SKM-1 treated with dmso at 0.1 percent for 144 hours (cell line): ENCODE measurements around the gene MRPS16.
"Not testable (repeated sequence)": the region's sequence is repeated elsewhere in the genome, so short reads cannot be mapped to it uniquely, and the experiment has no call there.

ENCODE experiments used
- DNase-seq: peaks from one replicate; lab custom pipeline; 2025; ENCODE audit not compliant: unreplicated experiment; lab: John Stamatoyannopoulos, UW

The MRPS16 gene

DNA sequence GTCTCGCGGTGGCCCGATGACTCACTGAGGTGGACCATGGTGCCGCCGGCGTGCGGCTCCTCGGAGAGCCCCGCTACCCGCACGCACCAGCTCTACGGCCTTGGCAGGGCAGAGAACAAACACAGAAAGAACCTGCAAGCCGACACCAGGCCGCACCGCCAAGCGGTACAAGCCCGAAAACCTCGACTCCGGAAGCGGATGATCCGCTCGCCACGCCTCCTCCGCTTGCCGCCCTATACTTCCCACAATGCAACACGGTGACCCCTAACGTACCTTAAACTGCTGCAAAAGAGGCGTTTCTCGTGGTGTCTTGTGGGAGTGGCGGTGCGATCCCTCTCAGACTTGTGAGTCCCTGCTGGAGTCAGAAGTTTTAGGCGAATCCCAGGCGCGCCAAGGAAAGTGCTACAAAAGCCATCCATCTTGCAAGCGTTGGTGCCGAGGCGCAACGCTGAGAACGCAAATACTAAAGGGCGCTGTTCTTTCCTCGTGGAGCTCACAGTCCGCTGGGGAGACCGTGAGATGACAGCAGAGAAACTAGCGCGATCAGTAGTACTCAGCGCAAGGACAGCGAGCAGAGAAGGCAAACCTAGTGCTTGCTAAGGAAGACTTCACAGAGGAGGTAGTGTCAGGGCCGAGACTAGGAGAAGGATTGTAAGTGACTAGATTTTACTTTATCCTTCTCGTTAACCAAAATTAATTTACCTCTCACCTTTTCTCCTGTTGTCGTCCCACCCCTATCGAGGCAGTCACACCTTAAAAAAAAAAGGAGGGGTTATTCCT is at the start of gene MRPS16:
TSS of gene MRPS16 (minus strand) at position 200 of the 780 bp plus-strand sequence. CDS start at position 38, 162 bp downstream.
- peak; percentile 94 for DNase-seq

- DNase-seq: no peak
Measured at GRCh38 chr10:73296946-73297345, 44.5 kb upstream of the MRPS16 start.

DNA sequence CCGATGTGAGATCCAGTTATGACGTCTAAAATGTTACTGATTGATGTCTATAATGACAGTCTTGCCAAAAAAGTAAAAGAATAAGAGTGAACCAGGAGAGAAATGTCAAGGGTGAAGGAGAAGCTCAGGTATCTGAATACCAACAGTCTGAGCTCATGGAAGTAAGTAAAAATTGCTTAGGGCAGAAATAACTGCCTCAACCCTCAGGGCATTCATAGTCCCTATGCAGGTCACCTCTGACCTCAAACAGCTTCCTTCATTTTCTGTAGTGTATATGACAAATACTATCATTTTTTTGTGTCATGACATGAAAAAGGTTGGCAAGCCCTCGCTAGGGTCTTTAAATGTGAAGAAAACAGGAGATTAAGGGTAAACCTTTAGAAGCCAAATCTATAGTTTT is 41.0 kb upstream of the MRPS16 start:
- no peak for DNase-seq

- no peak for DNase-seq
Measured at GRCh38 chr10:73289958-73290357, 37.5 kb upstream of the MRPS16 start.

GRCh38 chr10:73287441-73287840 is 35.0 kb upstream of the MRPS16 start:
- peak; percentile 23 for DNase-seq

GRCh38 chr10:73281097-73281496 is 28.7 kb upstream of the MRPS16 start:
- DNase-seq: no peak

- no peak for DNase-seq
Measured at GRCh38 chr10:73264423-73264822, 12.0 kb upstream of the MRPS16 start.

DNA sequence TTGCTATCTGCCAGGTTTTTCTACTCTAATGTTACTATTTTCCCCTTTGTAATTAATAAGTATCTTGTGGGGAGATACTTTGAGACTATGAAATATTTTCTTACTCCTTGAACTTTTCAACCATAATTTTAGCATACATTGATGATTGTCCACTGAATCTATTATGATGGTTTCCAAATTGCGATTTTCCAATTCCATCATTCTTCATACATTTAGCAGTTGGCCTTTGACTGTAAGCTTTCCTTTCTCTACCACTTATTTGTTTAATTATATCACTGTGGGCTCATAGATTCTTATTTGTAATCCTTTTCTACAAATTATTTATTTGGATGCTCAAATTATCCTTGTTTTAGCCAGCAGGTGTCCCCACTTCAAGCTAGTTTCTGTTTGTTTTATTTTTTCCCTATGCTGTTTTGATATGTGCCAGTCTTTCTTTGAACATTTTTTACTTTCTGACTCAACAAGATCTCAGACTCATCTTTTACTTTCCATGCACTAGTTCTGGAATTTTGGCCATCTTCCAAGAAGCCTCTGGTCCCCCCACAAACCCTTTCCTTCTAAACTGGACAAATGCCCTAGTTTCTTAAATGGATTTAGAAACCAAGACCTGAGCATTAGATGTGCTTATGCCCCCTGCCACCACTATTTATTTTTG is 11.4 kb upstream of the MRPS16 start:
- DNase-seq: no peak

- no peak for DNase-seq
Measured at GRCh38 chr10:73262880-73263555, 10.6 kb upstream of the MRPS16 start.

DNA sequence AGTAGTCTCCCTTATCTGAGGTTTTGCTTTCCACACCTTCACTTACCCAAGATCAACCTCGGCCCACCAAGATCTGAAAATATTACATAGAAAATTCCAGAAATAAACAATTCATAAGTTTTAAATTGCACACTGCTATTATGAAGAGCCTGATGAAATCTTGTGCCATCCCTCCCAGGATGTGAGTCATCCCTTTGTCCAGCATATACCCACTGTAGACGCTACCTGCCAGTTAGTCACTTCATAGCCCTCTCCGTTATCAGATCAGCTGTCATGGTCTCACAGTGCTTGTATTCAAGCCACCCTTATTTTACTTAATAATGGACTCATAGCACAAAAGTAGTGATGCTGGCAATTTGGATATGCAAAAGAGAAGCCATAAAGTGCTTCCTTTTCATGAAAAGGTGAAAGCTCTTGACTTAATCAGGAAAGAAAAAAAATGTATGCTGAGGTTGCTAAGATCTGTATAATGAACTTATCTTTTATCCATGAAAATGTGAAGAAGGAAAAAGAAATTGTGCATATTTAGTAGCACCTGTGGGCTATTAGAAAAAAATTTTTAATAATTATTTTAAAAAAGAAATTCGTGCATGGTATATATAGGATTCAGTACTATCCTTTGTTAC is 9.8 kb upstream of the MRPS16 start:
- DNase-seq: no peak

DNA sequence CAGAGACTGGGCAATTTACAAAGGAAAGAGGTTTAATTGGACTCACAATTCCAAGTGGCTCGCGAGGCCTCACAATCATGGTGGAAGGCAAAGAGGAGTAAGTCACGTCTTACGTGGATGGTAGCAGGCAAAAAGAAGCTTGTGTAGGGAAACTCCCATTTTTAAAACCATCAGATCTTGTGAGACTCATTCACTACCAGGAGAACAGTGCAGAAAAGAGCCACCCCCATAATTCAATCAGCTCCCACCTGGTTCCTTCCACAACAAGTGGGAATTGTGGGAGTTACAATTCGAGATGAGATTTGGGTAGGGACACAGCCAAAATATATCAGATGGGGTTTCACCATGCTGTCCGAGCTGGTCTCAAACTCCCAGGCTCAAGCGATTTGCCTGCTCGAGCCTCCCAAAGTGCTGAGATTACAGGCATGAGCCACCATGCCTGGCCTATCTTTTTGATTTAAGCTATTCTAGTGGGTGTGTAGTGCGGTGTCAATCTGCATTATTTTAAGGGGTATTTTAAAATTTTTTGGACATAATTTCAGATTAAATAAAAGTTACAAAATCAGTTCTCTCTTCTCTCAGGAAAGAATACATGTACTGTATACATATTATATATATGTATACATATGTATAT is 9.0 kb upstream of the MRPS16 start:
- DNase-seq: no peak

DNA sequence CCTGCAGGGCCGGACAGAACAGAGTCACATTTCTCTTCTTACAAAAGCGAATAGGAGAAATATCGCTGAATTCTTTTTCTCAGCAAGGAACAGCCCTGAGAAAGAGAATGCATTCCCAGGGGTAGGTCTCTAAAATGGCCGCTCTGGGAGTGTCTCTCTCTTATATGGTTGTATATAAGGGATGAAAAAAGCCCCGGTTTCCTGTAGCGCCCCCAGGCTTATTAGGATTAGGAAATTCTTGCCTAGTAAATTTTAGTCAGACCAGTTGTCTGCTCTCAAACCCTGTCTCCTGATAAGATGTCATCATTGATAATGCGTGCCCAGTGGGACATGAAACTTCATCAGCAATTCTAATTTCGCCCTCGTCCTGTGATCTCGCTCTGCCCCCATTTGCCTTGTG is 6.2 kb upstream of the MRPS16 start:
- DNase-seq: not testable (repeated sequence)

- DNase-seq: peak; percentile 14
Measured at GRCh38 chr10:73253225-73253555, 746 bp upstream of the MRPS16 start.

DNA sequence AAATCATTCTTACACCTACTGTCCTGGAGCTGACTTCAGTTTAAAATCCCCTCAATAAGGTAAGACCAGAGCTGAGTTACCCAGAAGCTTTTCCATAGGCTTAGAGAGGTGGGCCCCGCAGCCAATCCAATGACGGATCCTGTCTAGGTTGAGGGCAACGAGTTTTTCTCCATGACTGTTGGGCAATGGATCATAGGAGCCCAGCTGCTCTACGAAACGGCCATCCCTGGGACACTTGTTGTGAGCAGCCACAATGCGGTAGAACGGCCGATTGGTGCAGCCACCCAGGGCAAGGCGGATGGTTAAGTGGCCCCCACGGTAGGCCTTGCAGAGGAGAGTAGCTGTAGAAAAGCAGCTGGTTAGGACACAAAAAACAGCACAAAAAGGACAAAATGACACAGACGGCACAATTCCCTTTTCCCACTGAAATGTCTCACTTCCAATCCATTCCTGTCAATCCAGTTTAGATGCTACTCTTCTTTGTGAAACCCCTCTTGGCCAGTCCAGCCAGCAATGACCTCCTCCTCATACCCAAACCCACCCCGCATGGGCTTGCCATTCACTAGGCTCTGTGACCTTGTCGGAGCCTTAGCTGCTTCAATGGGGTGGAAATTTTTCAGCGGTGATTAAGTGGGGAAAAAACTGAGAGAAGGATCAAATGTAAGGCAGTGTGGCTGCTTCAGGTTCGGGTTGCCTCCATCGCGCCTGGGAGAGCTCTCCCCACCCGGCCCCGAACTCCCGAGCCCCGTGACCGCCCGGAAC is 580 bp downstream of the MRPS16 start:
- no peak for DNase-seq

- DNase-seq: no peak
Measured at GRCh38 chr10:73248259-73248724, 4.2 kb downstream of the MRPS16 start.

DNA sequence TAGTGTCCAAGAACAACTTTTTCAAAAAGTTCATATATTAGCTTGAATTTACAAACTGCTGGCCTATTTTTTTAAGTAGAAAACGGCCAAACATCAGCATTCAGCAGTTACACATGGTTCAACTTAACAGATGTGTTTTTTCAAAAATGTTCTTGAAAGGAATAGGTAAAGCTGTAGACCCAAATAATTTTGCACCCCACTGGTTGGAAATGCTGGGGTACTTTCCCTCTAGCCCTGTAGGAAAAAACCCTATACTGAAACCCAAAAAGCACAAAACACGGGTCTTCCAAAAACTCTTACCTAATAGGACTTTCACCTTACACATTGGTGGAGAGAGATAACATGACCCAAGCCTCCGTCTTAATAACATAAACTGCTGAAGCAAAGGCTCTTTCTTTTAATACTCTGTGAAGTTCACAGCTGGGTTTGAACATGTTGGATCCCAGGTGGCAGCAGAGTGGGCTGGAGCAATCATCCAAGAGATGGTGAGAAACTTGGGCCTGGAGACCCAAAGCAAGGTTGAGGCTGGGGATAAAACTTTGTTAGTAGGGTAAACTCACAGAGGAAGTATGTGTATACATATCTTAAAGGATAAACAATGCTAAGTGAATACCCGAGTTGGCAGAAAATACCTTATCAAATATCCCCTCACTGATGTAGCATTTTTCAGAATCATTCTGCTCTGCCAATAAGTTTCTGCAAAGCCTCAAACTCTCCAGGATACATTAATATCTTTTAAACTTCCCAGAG is 4.8 kb downstream of the MRPS16 start:
- no peak for DNase-seq

DNA sequence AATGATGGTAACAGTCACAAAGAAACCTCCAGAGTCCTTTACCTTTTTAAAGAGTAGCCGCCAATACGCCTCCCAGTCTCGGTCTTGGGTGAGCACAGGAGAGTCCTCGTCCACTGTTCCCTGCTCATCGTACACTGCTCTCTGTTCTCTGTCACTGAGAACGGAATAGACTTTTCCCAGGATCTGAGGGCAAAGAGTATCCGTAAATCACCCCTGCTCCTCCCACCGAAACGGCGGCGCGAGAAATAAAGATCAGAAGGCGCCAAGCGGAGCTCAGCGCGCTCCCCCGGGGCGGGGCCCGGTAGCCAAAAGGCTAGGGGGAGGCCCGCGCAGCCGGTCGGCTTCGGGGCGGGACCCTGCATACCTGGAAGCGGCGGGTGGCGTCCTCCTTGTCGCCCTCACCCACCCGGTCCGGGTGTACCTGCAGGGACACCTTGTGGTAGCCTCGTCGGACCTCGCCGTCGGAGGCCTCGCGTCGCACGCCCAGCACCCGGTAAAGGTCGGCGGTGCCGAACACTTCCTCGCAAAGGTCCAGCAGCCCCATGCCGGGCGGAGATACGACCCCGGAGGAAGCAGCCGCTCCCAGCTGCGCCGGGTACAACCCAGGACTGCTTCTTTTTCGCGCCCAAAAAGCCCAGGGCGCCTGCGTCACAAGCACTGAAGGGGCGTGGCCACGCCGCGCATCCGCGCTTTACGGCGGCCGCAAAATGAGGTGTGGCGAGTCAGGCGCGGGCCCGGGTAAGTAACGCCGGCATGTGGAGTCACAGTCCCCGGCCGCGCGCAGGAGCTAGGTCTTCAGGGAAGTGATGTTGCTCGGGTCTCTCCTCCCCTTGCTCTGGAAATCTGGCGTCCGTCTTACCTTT is 5.6 kb downstream of the MRPS16 start, which contains the start of gene DNAJC9:
TSS of gene DNAJC9 (minus strand) at position 610 of the 863 bp plus-strand sequence. CDS start at position 544, 66 bp downstream.
- peak; percentile 88 for DNase-seq

DNA sequence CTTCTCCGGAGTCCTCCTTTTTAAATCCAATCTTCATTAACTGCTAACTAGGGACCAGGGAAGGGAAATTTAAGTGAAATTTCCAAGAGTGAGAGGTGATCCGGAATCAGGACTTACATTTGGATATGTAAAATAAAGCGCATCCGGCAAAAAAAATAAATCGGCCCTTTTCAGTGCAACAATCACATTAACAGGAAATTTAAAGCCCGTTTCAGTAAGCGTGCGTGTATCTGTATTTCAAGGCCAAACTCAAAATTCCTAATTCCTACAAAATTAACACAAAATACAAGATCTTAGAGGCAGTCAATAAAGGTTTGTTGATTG is 6.2 kb downstream of the MRPS16 start:
- no peak for DNase-seq
